K562 (cell line): ENCODE results near the gene SNAI1. TPM values are rescaled to one million over a fixed set of nuclear protein-coding genes. Genes with fewer than 3 reads are reported as not detected.

ENCODE experiments used
- ATAC-seq: fragments of 200-7000 bp; cut with Tn5 transposase; 3 replicates; pipeline ENCODE4 v1.9.1; 2020; ENCODE audit warnings: moderate library complexity
- BruUV-seq: library from RNA; stranded (reverse); fragments of 400-500 nt; replicated peaks from 2 replicates; lab custom pipeline; 2021; lab: Mats Ljungman, UMichigan
- CTCF ChIA-PET: fragments of 300-600 bp; formaldehyde crosslinking; extraction: SDS; loops from one replicate; lab custom pipeline; 2021; ENCODE audit warnings: low intra/inter-chr PET ratio; lab: Yijun Ruan, JAX
- POLR2A ChIA-PET: fragments of 300-600, 350-650 bp; sonication (Branson Sonifier 250); formaldehyde crosslinking; extraction: SDS; loops from one replicate; lab custom pipeline; 2021; ENCODE audit warnings: antibody characterized with exemption, inconsistent platforms; lab: Yijun Ruan, JAX
- DNase-seq, 4 experiments: peaks; one replicate each; pipeline versions ENCODE4 v3.0.0 to v3.0.0-alpha.2; 2011 to 2018; ENCODE audit warnings: low spot score in 3 of 4, mixed read lengths in 3 of 4; ENCODE audit errors: extremely low read depth in 1 of 4
- FAIRE-seq: peaks from 2 replicates; lab custom pipeline; 2011; peaks lifted over from hg19 to GRCh38; lab: Jason Lieb, UNC
- H2AFZ ChIP-seq: 2 replicates; pipeline ENCODE4 v1.6.0; 2011; ENCODE audit warnings: low read depth, low read length, control low read depth, inconsistent platforms
- H3K27ac ChIP-seq: fragments of 200-600 bp; 3 replicates; pipeline ENCODE4 v1.8.0; 2011; ENCODE audit warnings: low read depth, mild to moderate bottlenecking, control low read depth, inconsistent platforms, low read length, moderate library complexity, mixed read lengths; ENCODE audit errors: extremely low read depth
- H3K27me3 ChIP-seq, 2 experiments: fragments of 300-600 bp in 1 of 2; 2 replicates in 1 of 2; 3 replicates in 1 of 2; pipeline versions ENCODE4 v1.6.0 to v1.8.0; 2011; ENCODE audit warnings: inconsistent platforms in 2 of 2, low read length in 2 of 2, mild to moderate bottlenecking in 1 of 2, mixed read lengths in 1 of 2, moderate library complexity in 1 of 2; ENCODE audit not compliant: control insufficient read depth in 2 of 2, insufficient read depth in 2 of 2
- H3K36me3 ChIP-seq: fragments of 300-600 bp; 3 replicates; pipeline ENCODE4 v1.8.0; 2011; ENCODE audit warnings: mild to moderate bottlenecking, low read length, inconsistent platforms; ENCODE audit not compliant: control insufficient read depth, insufficient read depth
- H3K4me1 ChIP-seq, 2 experiments: fragments of 200-600 bp in 1 of 2; replicated peaks in 1 of 2; 2 replicates in 1 of 2; 3 replicates in 1 of 2; pipeline versions ENCODE4 v1.5.1 to v1.8.0; 2011; ENCODE audit warnings: inconsistent platforms in 2 of 2, low read length in 2 of 2, mild to moderate bottlenecking in 1 of 2, mixed read lengths in 1 of 2, moderate library complexity in 1 of 2; ENCODE audit not compliant: control insufficient read depth in 2 of 2, insufficient read depth in 2 of 2
- H3K4me2 ChIP-seq: 2 replicates; pipeline ENCODE4 v1.6.1; 2011; ENCODE audit warnings: low read length, control low read depth, inconsistent platforms, mixed read lengths; ENCODE audit not compliant: insufficient read depth
- H3K4me3 ChIP-seq: fragments of 200-600 bp; sonication (generic), shearing (Covaris generic); 2 replicates; pipeline ENCODE4 v1.5.1; 2016; ENCODE audit warnings: control low read depth, inconsistent platforms
- H3K79me2 ChIP-seq: fragments of 200-600 bp; 3 replicates; pipeline ENCODE4 v1.8.0; 2011; ENCODE audit warnings: low read length, inconsistent platforms; ENCODE audit not compliant: control insufficient read depth, insufficient read depth
- H3K9ac ChIP-seq, 2 experiments: 2 replicates each; pipeline versions ENCODE4 v1.6.0 to v1.6.1; 2011; ENCODE audit warnings: low read depth in 2 of 2, low read length in 2 of 2, control low read depth in 1 of 2, inconsistent platforms in 1 of 2, mild to moderate bottlenecking in 1 of 2, mixed read lengths in 1 of 2; ENCODE audit not compliant: insufficient read depth in 1 of 2
- H3K9me1 ChIP-seq: one replicate; pipeline ENCODE4 v1.6.0; 2011; ENCODE audit warnings: inconsistent platforms, mild to moderate bottlenecking, low read length, moderate library complexity; ENCODE audit not compliant: control insufficient read depth, insufficient read depth
- H3K9me3 ChIP-seq: replicated peaks from 2 replicates; pipeline ENCODE4 v1.5.1; 2011; ENCODE audit warnings: low read depth, low read length, inconsistent platforms; ENCODE audit not compliant: control insufficient read depth, insufficient read depth
- H4K20me1 ChIP-seq: replicated peaks from 2 replicates; pipeline ENCODE4 v1.6.1; 2011; ENCODE audit warnings: low read length, inconsistent platforms, mixed read lengths; ENCODE audit not compliant: control insufficient read depth, insufficient read depth
- CHCHD3 ChIP-seq: fragments of 250-450 bp; sonication (Bioruptor Pico); IDR thresholded peaks from 2 replicates; pipeline ENCODE4 v2.1.2; 2022; ENCODE audit warnings: mild to moderate bottlenecking
- CREM ChIP-seq: IDR thresholded peaks from 2 replicates; pipeline ENCODE4 v1.6.1; 2014; ENCODE audit warnings: antibody characterized with exemption, low read depth
- CTBP1 ChIP-seq: fragments of 450-650 bp; IDR thresholded peaks from 2 replicates; pipeline ENCODE4 v1.6.1; 2016; ENCODE audit warnings: borderline replicate concordance
- ESRRA ChIP-seq: fragments of 450-650 bp; IDR thresholded peaks from 2 replicates; pipeline ENCODE4 v1.6.1; 2014; ENCODE audit warnings: low read depth, mild to moderate bottlenecking, moderate library complexity, borderline replicate concordance
- FOSL1 ChIP-seq: fragments of 200-800 bp; sonication (Bioruptor generic); conservative IDR thresholded peaks from 2 replicates; pipeline ENCODE4 v1.6.1; 2016; ENCODE audit warnings: missing genetic modification characterization, missing compliant biosample characterization
- GABPA ChIP-seq: fragments of 200-800 bp; sonication (Bioruptor generic); conservative IDR thresholded peaks from 2 replicates; pipeline ENCODE4 v1.6.1; 2016; ENCODE audit warnings: low read depth, missing genetic modification characterization, missing compliant biosample characterization
- HDAC2 ChIP-seq: fragments of 450-650 bp; IDR thresholded peaks from 2 replicates; pipeline ENCODE4 v1.6.1; 2016; ENCODE audit warnings: mild to moderate bottlenecking
- HIVEP1 ChIP-seq: fragments of 250-450 bp; sonication (Bioruptor Pico); IDR thresholded peaks from 2 replicates; pipeline ENCODE4 v1.4.0; 2020; ENCODE audit warnings: mild to moderate bottlenecking
- KDM1A ChIP-seq, 2 experiments: fragments of 450-650 bp; IDR thresholded peaks; 2 replicates each; pipeline ENCODE4 v1.6.1; 2016; ENCODE audit warnings: mild to moderate bottlenecking in 2 of 2
- PCBP2 ChIP-seq: fragments of 200-400 bp; formaldehyde crosslinking; IDR thresholded peaks from 2 replicates; pipeline ENCODE4 v1.6.1; 2018; ENCODE audit warnings: low read length, low read depth, mild to moderate bottlenecking, moderate library complexity; ENCODE audit not compliant: poor library complexity, severe bottlenecking
- PTRF ChIP-seq: fragments of 450-650 bp; IDR thresholded peaks from 2 replicates; pipeline ENCODE4 v1.6.1; 2016; ENCODE audit warnings: mild to moderate bottlenecking, missing genetic modification characterization, missing compliant biosample characterization
- RCOR1 ChIP-seq, 2 experiments: IDR thresholded peaks; 2 replicates each; pipeline ENCODE4 v1.6.1; 2012; ENCODE audit warnings: low read depth in 2 of 2, low read length in 2 of 2, borderline replicate concordance in 1 of 2, improper control_type of control experiment in 1 of 2
- RFX5 ChIP-seq: IDR thresholded peaks from 2 replicates; pipeline ENCODE4 v1.6.1; 2011; ENCODE audit warnings: low read depth, mild to moderate bottlenecking, improper control_type of control experiment, low read length
- TEAD2 ChIP-seq: fragments of 450-650 bp; IDR thresholded peaks from 2 replicates; pipeline ENCODE4 v1.6.1; 2016; ENCODE audit warnings: missing genetic modification characterization, control low read depth, missing compliant biosample characterization
- TRIM25 ChIP-seq: fragments of 450-650 bp; IDR thresholded peaks from 2 replicates; pipeline ENCODE4 v1.7.0; 2016; ENCODE audit warnings: borderline replicate concordance
- ZNF121 ChIP-seq: sonication (generic); formaldehyde crosslinking; conservative IDR thresholded peaks from 2 replicates; pipeline ENCODE4 v1.8.0; 2022; ENCODE audit warnings: missing genetic modification reagents
- ZNF24 ChIP-seq: fragments of 450-650 bp; IDR thresholded peaks from 2 replicates; pipeline ENCODE4 v1.6.1; 2016
- ZNF263 ChIP-seq: sonication (generic); formaldehyde crosslinking; IDR thresholded peaks from 2 replicates; pipeline ENCODE4 v1.8.0; 2022; ENCODE audit warnings: mild to moderate bottlenecking, missing genetic modification reagents, borderline replicate concordance
- ZNF277 ChIP-seq: fragments of 250-450 bp; sonication (Bioruptor Pico); IDR thresholded peaks from 2 replicates; pipeline ENCODE4 v1.8.0; 2022; ENCODE audit warnings: inconsistent platforms, mild to moderate bottlenecking, moderate library complexity, borderline replicate concordance
- ZNF347 ChIP-seq: fragments of 450-650 bp; formaldehyde crosslinking; IDR thresholded peaks from 2 replicates; pipeline ENCODE4 v1.4.0; 2020; ENCODE audit warnings: low read depth, mild to moderate bottlenecking, moderate library complexity
- whole genome bisulfite sequencing: fragments of 100-300 bp; shearing (Covaris generic); methylation state at CpG from one replicate; pipeline ENCODE4 v1.1.6; 2016; ENCODE audit warnings: low coverage, mixed read lengths; ENCODE audit not compliant: insufficient coverage; ENCODE audit errors: missing lambda C conversion rate; 5-methylcytosine and 5-hydroxymethylcytosine counted together
- in situ Hi-C: fragments of 300-500 bp; cut with MboI; formaldehyde crosslinking; loops from 4 replicates; pipeline ENCODE4 v1.15.0; 2018; ENCODE audit warnings: inconsistent platforms, mixed read lengths
- intact Hi-C: fragments of 100-400 bp; cut with micrococcal nuclease; formaldehyde crosslinking; loops from 2 replicates; pipeline ENCODE4 v1.14.2; 2022
- polyA plus RNA-seq, 8 experiments: library from polyadenylated mRNA; depleted of rRNA in 4 of 8; stranded (reverse) in 5 of 8; unstranded in 3 of 8; fragments of >200 nt; fragmentation: Nextera tagmentation in 2 of 8; fragmentation: Illumina TruSeq in 1 of 8; extraction: Ambion mirVana in 2 of 8; extraction: Trizol in 1 of 8; gene quantifications; 2 replicates each; pipeline versions ENCODE4 v1.2.1 to v1.2.3, GENCODE V29; 2011 to 2014; ENCODE audit warnings: inconsistent platforms in 1 of 8, missing spikeins in 1 of 8
- total RNA-seq, 7 experiments: library from RNA; depleted of rRNA in 6 of 7; stranded (reverse); fragments of >200 nt in 6 of 7; fragmentation: Illumina TruSeq in 2 of 7; extraction: Trizol in 2 of 7; gene quantifications; 2 replicates each; pipeline versions ENCODE4 v1.2.1 to v1.2.3, GENCODE V29; 2011 to 2021; ENCODE audit warnings: low replicate concordance in 1 of 7

The SNAI1 gene
- total and polyA plus RNA-seq, 9 of the 15 experiments (the other 6 are each of a cell fraction or from before 2014, with no cell fraction given): 0.32 to 11.6 (median 2.0) TPM

- peak; percentile 70 for TF ChIP-seq FOSL1 (tag)
- peak in 1 of 2 experiments; percentile 43; a peak in 1 of 4 replicates for TF ChIP-seq RCOR1 (IDR thresholded peaks at IDR 0.05; ENCODE audit: borderline replicate concordance in 1 of 2, low read depth in 2 of 2, low read length in 2 of 2)
- peak in 1 of 2 experiments; percentile 45; a peak in 2 of 4 replicates for TF ChIP-seq KDM1A (IDR thresholded peaks at IDR 0.05)
These were observed 21.4 kb downstream of the SNAI1 start (continued) for GRCh38 chr20:50004229-50004628.

- Histone ChIP-seq H3K4me1 (peaks cover 3 to 16% of the 10 kb centered on the region in 2 experiments; a peak in 4 of 5 replicates), H3K27me3 (no peaks in the 10 kb centered on the region), H3K9ac (peak overlapping the region in 1 of 2 experiments; percentile 36; a peak in 1 of 4 replicates), H3K27ac (no peak overlapping the region), H3K4me3 (no peak overlapping the region), H3K79me2 (no peaks in the 10 kb centered on the region), H2AFZ (no peak overlapping the region), H3K9me3 (no peaks in the 10 kb centered on the region), H3K36me3 (no peaks in the 10 kb centered on the region), H3K4me2 (no peak overlapping the region), H4K20me1 (no peaks in the 10 kb centered on the region), H3K9me1 (no peaks in the 10 kb centered on the region)
- POLR2A ChIA-PET: interaction anchor here (0.6 to 5.4 kb wide), 2 partner anchors 20 to 99 kb away, joined by 3 to 40 read pairs; no protein-coding TSS in a partner anchor
- CTCF ChIA-PET: no interaction called here
- WGBS: 27% methylated on average over 6 of the region's 7 CpGs
- in situ Hi-C loops: no loop called here
- BruUV-seq: no TSS peak
- FAIRE-seq (no peak), DNase-seq (no peak), ATAC-seq (no peak; the same call in 2 of the 3 replicates)
- intact Hi-C loops: no loop called here
- TF ChIP-seq HIVEP1 (CRISPR knock-in tag) (0 out of 2 replicates have a peak, but pooled peaks have one; percentile 36), RFX5 (no peak), CHCHD3 (CRISPR knock-in tag) (no peak), CREM (no peak), PCBP2 (no peak), PTRF (tag) (no peak), ZNF121 (CRISPR knock-in tag) (no peak), ZNF263 (peak; percentile 45; the same call in 1 of the 2 replicates), ZNF277 (no peak), ESRRA (peak; percentile 70), HDAC2 (0 out of 2 replicates have a peak, but pooled peaks have one; percentile 25), ZNF24 (no peak), CTBP1 (no peak), GABPA (tag) (0 out of 2 replicates have a peak, but pooled peaks have one; percentile 16), ZNF347 (CRISPR knock-in tag) (no peak), TRIM25 (no peak), TEAD2 (tag) (no peak)
These were observed 22.7 kb downstream of the SNAI1 start for GRCh38 chr20:50005471-50005981.
